Measurements from ENCODE around the gene ZNF593. TPM values are rescaled to one million over a fixed set of nuclear protein-coding genes. Genes with fewer than 3 reads are reported as not detected.

The ZNF593 gene
- total and polyA plus RNA-seq, 12 donors: 10.7 to 159 (median 19.1) TPM

- Histone ChIP-seq H3K27me3 (no peaks in the 10 kb centered on the region), H3K36me3 (no peaks in the 10 kb centered on the region), H3K27ac (no peak overlapping the region), H3K4me1 (no peaks in the 10 kb centered on the region), H3K4me3 (no peak overlapping the region), H3K9me3 (no peaks in the 10 kb centered on the region)
- WGBS, 2 donors: 88 to 89% methylated on average over 5 of the region's 5 CpGs
- ATAC-seq (no peak), DNase-seq (no peak)
- no peak for TF ChIP-seq CTCF (IDR thresholded peaks at IDR 0.05)
- intact Hi-C loops (cut with DNase I): no loop called here
These were observed 43.0 kb downstream of the ZNF593 start for GRCh38 chr1:26212726-26213125.

GRCh38 chr1:26213335-26213905 lies 43.7 kb downstream of the ZNF593 start:
- Histone ChIP-seq H3K9me3 (no peaks in the 10 kb centered on the region), H3K36me3 (no peaks in the 10 kb centered on the region), H3K4me3 (no peak overlapping the region), H3K4me1 (no peaks in the 10 kb centered on the region), H3K27ac (no peak overlapping the region), H3K27me3 (no peaks in the 10 kb centered on the region)
- TF ChIP-seq CTCF (IDR thresholded peaks at IDR 0.05): no peak
- intact Hi-C loops (cut with DNase I): no loop called here
- no peak for ATAC-seq
- WGBS, 2 donors: 90 to 91% methylated on average over 6 of the region's 6 CpGs
- no peak for DNase-seq

GRCh38 chr1:26215246-26215645 lies 45.5 kb downstream of the ZNF593 start:
- no peak overlapping the region for H3K27ac ChIP-seq
- no peak for TF ChIP-seq CTCF (IDR thresholded peaks at IDR 0.05)
- H3K4me3 ChIP-seq: no peak overlapping the region
- H3K4me1 ChIP-seq: no peaks in the 10 kb centered on the region
- no peaks in the 10 kb centered on the region for H3K9me3 ChIP-seq
- ATAC-seq: no peak
- intact Hi-C loops (cut with DNase I): no loop called here
- 47 to 51% methylated on average over 3 of the region's 3 CpGs for whole genome bisulfite sequencing, 2 donors
- H3K36me3 ChIP-seq: no peaks in the 10 kb centered on the region
- H3K27me3 ChIP-seq: no peaks in the 10 kb centered on the region
- no peak for DNase-seq

- ATAC-seq (peak in 5 of 8 donors; percentile 70 to 84 (median 74)), DNase-seq (peak in 1 of 2 donors; percentile 57)
- Histone ChIP-seq H3K27ac (no peak overlapping the region), H3K36me3 (no peaks in the 10 kb centered on the region), H3K9me3 (no peaks in the 10 kb centered on the region), H3K4me1 (no peaks in the 10 kb centered on the region), H3K27me3 (peaks cover 0 to 6% (median 0%) of the 10 kb centered on the region in 7 donors), H3K4me3 (no peak overlapping the region)
- TF ChIP-seq CTCF (IDR thresholded peaks at IDR 0.05): no peak
- WGBS, 2 donors: 52 to 55% methylated on average over 11 of the region's 11 CpGs
- intact Hi-C loops (cut with DNase I): no loop called here
These were observed 49.3 kb downstream of the ZNF593 start for GRCh38 chr1:26218906-26219494.

Other genes starting within 250 kb of the ZNF593 start
- 10 to 100 TPM in 6 of 10 donors, 1 to 10 TPM in 4; 7.5 to 19.3 (median 12.4) TPM for gene PAFAH2, start 171.8 kb upstream of the ZNF593 start, total RNA-seq
- 1 to 10 TPM; 3.4 to 7.1 TPM for gene PAFAH2, start 171.8 kb upstream of the ZNF593 start, polyA plus RNA-seq
- 10 to 100 TPM in 5 of 10 donors, 1 to 10 TPM in 5; 1.1 to 17.0 (median 9.1) TPM for gene EXTL1, start 148.1 kb upstream of the ZNF593 start, total RNA-seq
- 1 to 10 TPM in 1 of 2 donors, under 1 TPM in 1; 0.91 to 5.3 TPM for gene EXTL1, start 148.1 kb upstream of the ZNF593 start, polyA plus RNA-seq
- 10 to 100 TPM in 3 of 10 donors, 1 to 10 TPM in 7; 2.6 to 14.4 (median 8.9) TPM for gene SLC30A2, start 123.8 kb upstream of the ZNF593 start, total RNA-seq
- gene SLC30A2, start 123.8 kb upstream of the ZNF593 start, polyA plus RNA-seq: 1 to 10 TPM in 1 of 2 donors, under 1 TPM in 1; 0.97 to 3.6 TPM
- gene TRIM63, start 102.3 kb upstream of the ZNF593 start, total RNA-seq: 100 to 1,000 TPM; 191 to 415 (median 222) TPM
- 100 to 1,000 TPM; 194 to 305 TPM for gene TRIM63, start 102.3 kb upstream of the ZNF593 start, polyA plus RNA-seq
- gene PDIK1L, start 58.1 kb upstream of the ZNF593 start, total RNA-seq: 1 to 10 TPM; 3.8 to 8.3 (median 5.7) TPM
- 1 to 10 TPM; 1.6 to 2.3 TPM for gene PDIK1L, start 58.1 kb upstream of the ZNF593 start, polyA plus RNA-seq
- 1 to 10 TPM; 2.1 to 4.7 (median 3.1) TPM for gene FAM110D, start 10.8 kb upstream of the ZNF593 start, total RNA-seq
- 1 to 10 TPM; 3.8 to 6.1 TPM for gene FAM110D, start 10.8 kb upstream of the ZNF593 start, polyA plus RNA-seq
- not detected for gene C1orf232, start 945 bp upstream of the ZNF593 start, total RNA-seq
- not detected for gene C1orf232, start 945 bp upstream of the ZNF593 start, polyA plus RNA-seq
- not detected for gene ZNF593OS, start 1.9 kb downstream of the ZNF593 start, total RNA-seq
- under 1 TPM in 1 of 2 donors, not detected in 1; 0.46 TPM for gene ZNF593OS, start 1.9 kb downstream of the ZNF593 start, polyA plus RNA-seq
- gene CNKSR1, start 7.6 kb downstream of the ZNF593 start, total RNA-seq: 1 to 10 TPM in 9 of 10 donors, under 1 TPM in 1; 0.93 to 6.3 (median 2.1) TPM
- 1 to 10 TPM in 1 of 2 donors, under 1 TPM in 1; 0.84 to 5.7 TPM for gene CNKSR1, start 7.6 kb downstream of the ZNF593 start, polyA plus RNA-seq
- gene CATSPER4, start 20.7 kb downstream of the ZNF593 start, total RNA-seq: not detected
- gene CATSPER4, start 20.7 kb downstream of the ZNF593 start, polyA plus RNA-seq: not detected
- 10 to 100 TPM; 29.9 to 74.5 (median 53.8) TPM for gene CEP85, start 64.3 kb downstream of the ZNF593 start, total RNA-seq
- 10 to 100 TPM in 1 of 2 donors, 1 to 10 TPM in 1; 7.0 to 30.9 TPM for gene CEP85, start 64.3 kb downstream of the ZNF593 start, polyA plus RNA-seq
- 100 to 1,000 TPM in 1 of 10 donors, 10 to 100 TPM in 9; 18.4 to 116 (median 25.2) TPM for gene SH3BGRL3, start 110.2 kb downstream of the ZNF593 start, total RNA-seq
- gene SH3BGRL3, start 110.2 kb downstream of the ZNF593 start, polyA plus RNA-seq: 100 to 1,000 TPM in 1 of 2 donors, 10 to 100 TPM in 1; 96.3 to 153 TPM
- gene UBXN11, start 136.7 kb downstream of the ZNF593 start, total RNA-seq: 10 to 100 TPM in 2 of 10 donors, 1 to 10 TPM in 8; 5.4 to 14.1 (median 7.1) TPM
- gene UBXN11, start 136.7 kb downstream of the ZNF593 start, polyA plus RNA-seq: 10 to 100 TPM; 12.3 to 20.2 TPM
- gene CD52, start 148.1 kb downstream of the ZNF593 start, total RNA-seq: 10 to 100 TPM in 2 of 10 donors, 1 to 10 TPM in 8; 1.9 to 62.6 (median 5.1) TPM
- gene CD52, start 148.1 kb downstream of the ZNF593 start, polyA plus RNA-seq: 10 to 100 TPM in 1 of 2 donors, 1 to 10 TPM in 1; 9.3 to 25.2 TPM
- under 1 TPM in 1 of 10 donors, not detected in 9; 0.64 TPM for gene CRYBG2, start 184.2 kb downstream of the ZNF593 start, total RNA-seq
- gene CRYBG2, start 184.2 kb downstream of the ZNF593 start, polyA plus RNA-seq: under 1 TPM in 1 of 2 donors, not detected in 1; 0.03 TPM
- 1 to 10 TPM in 1 of 10 donors, under 1 TPM in 1, not detected in 8; 0.15 to 1.3 TPM for gene ZNF683, start 202.8 kb downstream of the ZNF593 start, total RNA-seq
- gene ZNF683, start 202.8 kb downstream of the ZNF593 start, polyA plus RNA-seq: under 1 TPM in 1 of 2 donors, not detected in 1; 0.04 TPM
- gene LIN28A, start 240.9 kb downstream of the ZNF593 start, total RNA-seq: under 1 TPM in 1 of 10 donors, not detected in 9; 0.15 TPM
- not detected for gene LIN28A, start 240.9 kb downstream of the ZNF593 start, polyA plus RNA-seq